ENCODE measurements around the gene DMP1. TPM values are rescaled to one million over a fixed set of nuclear protein-coding genes. Genes with fewer than 3 reads are reported as not detected.

The DMP1 gene, protein sequence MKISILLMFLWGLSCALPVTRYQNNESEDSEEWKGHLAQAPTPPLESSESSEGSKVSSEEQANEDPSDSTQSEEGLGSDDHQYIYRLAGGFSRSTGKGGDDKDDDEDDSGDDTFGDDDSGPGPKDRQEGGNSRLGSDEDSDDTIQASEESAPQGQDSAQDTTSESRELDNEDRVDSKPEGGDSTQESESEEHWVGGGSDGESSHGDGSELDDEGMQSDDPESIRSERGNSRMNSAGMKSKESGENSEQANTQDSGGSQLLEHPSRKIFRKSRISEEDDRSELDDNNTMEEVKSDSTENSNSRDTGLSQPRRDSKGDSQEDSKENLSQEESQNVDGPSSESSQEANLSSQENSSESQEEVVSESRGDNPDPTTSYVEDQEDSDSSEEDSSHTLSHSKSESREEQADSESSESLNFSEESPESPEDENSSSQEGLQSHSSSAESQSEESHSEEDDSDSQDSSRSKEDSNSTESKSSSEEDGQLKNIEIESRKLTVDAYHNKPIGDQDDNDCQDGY
- total RNA-seq (not detected), polyA plus RNA-seq (not detected)
- long read RNA-seq, donor 1, result 0 reads
- long read RNA-seq, donor 2, result 0 reads
- long read RNA-seq, donor 3, result 0 reads

- WGBS, 4 donors, result 77 to 89% (median 87%) methylated on average over 3 of the region's 3 CpGs
- H3K27ac ChIP-seq, result no peak within 1 kb of the TSS
- no peaks in the 10 kb centered on the region for H3K4me1 ChIP-seq
- H3K9me3 ChIP-seq, result no peaks in the 10 kb centered on the region
- intact Hi-C loops (cut with DNase I), result loop anchor here in 2 of 10 donors (10.0 kb wide), 2 partner anchors 95 to 105 kb away; no protein-coding TSS in a partner anchor
- H3K36me3 ChIP-seq, result no peaks in the 10 kb centered on the region
- H3K4me3 ChIP-seq, result no peak within 1 kb of the TSS
- no peak for ATAC-seq
- TF ChIP-seq POLR2A (IDR thresholded peaks at IDR 0.05), result no peak
- TF ChIP-seq, protein P1, sequence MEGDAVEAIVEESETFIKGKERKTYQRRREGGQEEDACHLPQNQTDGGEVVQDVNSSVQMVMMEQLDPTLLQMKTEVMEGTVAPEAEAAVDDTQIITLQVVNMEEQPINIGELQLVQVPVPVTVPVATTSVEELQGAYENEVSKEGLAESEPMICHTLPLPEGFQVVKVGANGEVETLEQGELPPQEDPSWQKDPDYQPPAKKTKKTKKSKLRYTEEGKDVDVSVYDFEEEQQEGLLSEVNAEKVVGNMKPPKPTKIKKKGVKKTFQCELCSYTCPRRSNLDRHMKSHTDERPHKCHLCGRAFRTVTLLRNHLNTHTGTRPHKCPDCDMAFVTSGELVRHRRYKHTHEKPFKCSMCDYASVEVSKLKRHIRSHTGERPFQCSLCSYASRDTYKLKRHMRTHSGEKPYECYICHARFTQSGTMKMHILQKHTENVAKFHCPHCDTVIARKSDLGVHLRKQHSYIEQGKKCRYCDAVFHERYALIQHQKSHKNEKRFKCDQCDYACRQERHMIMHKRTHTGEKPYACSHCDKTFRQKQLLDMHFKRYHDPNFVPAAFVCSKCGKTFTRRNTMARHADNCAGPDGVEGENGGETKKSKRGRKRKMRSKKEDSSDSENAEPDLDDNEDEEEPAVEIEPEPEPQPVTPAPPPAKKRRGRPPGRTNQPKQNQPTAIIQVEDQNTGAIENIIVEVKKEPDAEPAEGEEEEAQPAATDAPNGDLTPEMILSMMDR (IDR thresholded peaks at IDR 0.05), result no peak
- H3K27me3 ChIP-seq, result no peaks in the 10 kb centered on the region
- DNase-seq, result no peak
Measured at GRCh38 chr4:87649980-87650379, at the start of gene DMP1. TSS of gene DMP1 (plus strand) at chr4:87650280. CDS start at chr4:87656493, 6,213 bp downstream.

DNA sequence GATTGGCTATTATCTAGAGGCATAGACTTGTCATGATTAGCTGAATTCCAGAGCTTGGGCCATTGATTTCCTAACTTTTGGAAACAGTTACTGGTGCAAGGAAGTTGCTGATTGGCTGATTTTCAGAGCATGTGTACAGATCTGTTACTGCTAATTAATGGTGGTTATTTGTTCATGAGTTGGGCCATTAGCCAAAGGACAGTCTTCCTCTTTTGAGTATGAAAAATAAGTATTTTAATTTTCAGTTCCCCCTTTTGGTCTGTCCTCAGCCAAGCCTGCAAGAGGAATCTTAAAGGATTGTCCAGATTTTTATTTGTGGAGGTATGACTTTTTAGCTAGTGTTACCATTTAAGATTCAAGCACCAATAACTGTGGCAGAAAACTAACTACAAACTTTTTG is 48.7 kb upstream of the DMP1 start:
- H3K36me3 ChIP-seq, result no peaks in the 10 kb centered on the region
- H3K4me1 ChIP-seq, result no peaks in the 10 kb centered on the region
- no peaks in the 10 kb centered on the region for H3K27me3 ChIP-seq
- H3K4me3 ChIP-seq, result no peak overlapping the region
- intact Hi-C loops (cut with DNase I), result no loop called here
- DNase-seq (no peak), ATAC-seq (no peak)
- TF ChIP-seq, protein P1 (IDR thresholded peaks at IDR 0.05), result no peak
- TF ChIP-seq POLR2A (IDR thresholded peaks at IDR 0.05), result no peak
- peaks cover 0 to 10% (median 0%) of the 10 kb centered on the region in 12 donors for H3K9me3 ChIP-seq
- no peak overlapping the region for H3K27ac ChIP-seq

DNA sequence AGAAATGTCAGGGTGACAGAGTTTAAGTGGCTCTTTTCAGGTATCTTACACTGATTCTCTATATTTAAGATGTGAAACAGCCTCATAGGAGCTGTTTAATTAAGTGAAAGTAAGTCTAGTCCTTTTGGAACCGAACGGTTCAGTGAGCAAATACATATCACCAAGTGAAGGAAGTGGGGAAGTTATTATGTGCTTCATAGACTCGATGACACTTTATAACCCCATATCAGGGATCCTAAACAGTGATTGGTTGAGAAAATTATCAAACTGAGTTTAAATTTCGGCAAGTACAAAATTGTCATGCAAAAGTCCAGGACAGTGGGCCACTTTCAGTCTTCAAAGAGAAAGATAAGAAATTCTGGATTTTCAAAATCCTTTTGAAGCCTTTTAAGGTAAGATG is 41.9 kb upstream of the DMP1 start, which contains the start of gene DSPP:
TSS of gene DSPP (plus strand) at position 301 of the 400 bp plus-strand sequence. CDS start 2,380 bp downstream, outside the sequence.
- H3K4me3 ChIP-seq, result no peak within 1 kb of the TSS
- H3K27me3 ChIP-seq, result peaks cover 0 to 5% (median 0%) of the 10 kb centered on the region in 9 donors
- no peak within 1 kb of the TSS for H3K27ac ChIP-seq
- ATAC-seq (no peak), DNase-seq (no peak)
- H3K9me3 ChIP-seq, result no peaks in the 10 kb centered on the region
- intact Hi-C loops (cut with DNase I), result no loop called here
- TF ChIP-seq POLR2A (IDR thresholded peaks at IDR 0.05), result no peak
- TF ChIP-seq, protein P1 (IDR thresholded peaks at IDR 0.05), result no peak
- 85 to 91% (median 89%) methylated on average over 4 of the region's 4 CpGs for WGBS, 4 donors
- no peaks in the 10 kb centered on the region for H3K4me1 ChIP-seq
- H3K36me3 ChIP-seq, result no peaks in the 10 kb centered on the region

DNA sequence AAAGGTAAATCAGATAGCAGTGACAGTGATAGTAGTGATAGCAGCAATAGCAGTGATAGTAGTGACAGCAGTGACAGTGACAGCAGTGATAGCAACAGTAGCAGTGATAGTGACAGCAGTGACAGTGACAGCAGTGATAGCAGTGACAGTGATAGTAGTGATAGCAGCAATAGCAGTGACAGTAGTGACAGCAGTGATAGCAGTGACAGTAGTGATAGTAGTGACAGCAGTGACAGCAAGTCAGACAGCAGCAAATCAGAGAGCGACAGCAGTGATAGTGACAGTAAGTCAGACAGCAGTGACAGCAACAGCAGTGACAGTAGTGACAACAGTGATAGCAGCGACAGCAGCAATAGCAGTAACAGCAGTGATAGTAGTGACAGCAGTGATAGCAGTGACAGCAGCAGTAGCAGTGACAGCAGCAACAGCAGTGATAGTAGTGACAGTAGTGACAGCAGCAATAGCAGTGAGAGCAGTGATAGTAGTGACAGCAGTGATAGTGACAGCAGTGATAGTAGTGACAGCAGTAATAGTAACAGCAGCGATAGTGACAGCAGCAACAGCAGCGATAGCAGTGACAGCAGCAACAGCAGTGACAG is 35.7 kb upstream of the DMP1 start:
- 90 to 95% (median 93%) methylated on average over 4 of the region's 4 CpGs for WGBS, 4 donors
- Histone ChIP-seq H3K4me1 (no peaks in the 10 kb centered on the region), H3K9me3 (no peaks in the 10 kb centered on the region), H3K27me3 (peaks cover 0 to 5% (median 0%) of the 10 kb centered on the region in 9 donors), H3K4me3 (no peak overlapping the region), H3K36me3 (no peaks in the 10 kb centered on the region), H3K27ac (no peak overlapping the region)
- ATAC-seq (no peak), DNase-seq (no peak)
- TF ChIP-seq, protein P1 (IDR thresholded peaks at IDR 0.05), result no peak
- TF ChIP-seq POLR2A (IDR thresholded peaks at IDR 0.05), result no peak
- intact Hi-C loops (cut with DNase I), result no loop called here

Data from heart left ventricle (tissue), 16 donors.